GM10248 (cell line): ENCODE measurements around the gene WNT6.
A peak's percentile ranks its signal among the peaks of the same experiment; 100 is the strongest.

Experiments
- CTCF ChIA-PET: fragments of 300-600 bp; sonication (Branson Sonifier 250); formaldehyde crosslinking; extraction: SDS; loops from one replicate; lab custom pipeline; 2021; ENCODE audit warnings: antibody characterized with exemption; lab: Yijun Ruan, JAX
- POLR2A ChIA-PET: fragments of 350-650 bp; sonication (Branson Sonifier 250); formaldehyde crosslinking; extraction: SDS; loops from one replicate; lab custom pipeline; 2020; ENCODE audit warnings: antibody characterized with exemption; lab: Yijun Ruan, JAX
- DNase-seq: peaks from one replicate; pipeline ENCODE4 v3.0.0; 2012; ENCODE audit errors: extremely low spot score
- TF ChIP-seq, protein P1 (sequence below): IDR thresholded peaks from 2 replicates; pipeline ENCODE4 v1.5.1; 2012; ENCODE audit warnings: mild to moderate bottlenecking, low read depth; ENCODE audit errors: extremely low read depth, missing control alignments, control extremely low read depth

The WNT6 gene

GRCh38 chr2:218877891-218878290 is 18.3 kb downstream of the WNT6 start:
- ChIA-PET POLR2A (no interaction called here), CTCF (interaction anchor here (1.2 to 23.0 kb wide), 10 partner anchors 9 to 663 kb away, joined by 3 to 916 read pairs (median 8); partner anchors contain the start of gene CDK5R2)
- TF ChIP-seq, protein P1, sequence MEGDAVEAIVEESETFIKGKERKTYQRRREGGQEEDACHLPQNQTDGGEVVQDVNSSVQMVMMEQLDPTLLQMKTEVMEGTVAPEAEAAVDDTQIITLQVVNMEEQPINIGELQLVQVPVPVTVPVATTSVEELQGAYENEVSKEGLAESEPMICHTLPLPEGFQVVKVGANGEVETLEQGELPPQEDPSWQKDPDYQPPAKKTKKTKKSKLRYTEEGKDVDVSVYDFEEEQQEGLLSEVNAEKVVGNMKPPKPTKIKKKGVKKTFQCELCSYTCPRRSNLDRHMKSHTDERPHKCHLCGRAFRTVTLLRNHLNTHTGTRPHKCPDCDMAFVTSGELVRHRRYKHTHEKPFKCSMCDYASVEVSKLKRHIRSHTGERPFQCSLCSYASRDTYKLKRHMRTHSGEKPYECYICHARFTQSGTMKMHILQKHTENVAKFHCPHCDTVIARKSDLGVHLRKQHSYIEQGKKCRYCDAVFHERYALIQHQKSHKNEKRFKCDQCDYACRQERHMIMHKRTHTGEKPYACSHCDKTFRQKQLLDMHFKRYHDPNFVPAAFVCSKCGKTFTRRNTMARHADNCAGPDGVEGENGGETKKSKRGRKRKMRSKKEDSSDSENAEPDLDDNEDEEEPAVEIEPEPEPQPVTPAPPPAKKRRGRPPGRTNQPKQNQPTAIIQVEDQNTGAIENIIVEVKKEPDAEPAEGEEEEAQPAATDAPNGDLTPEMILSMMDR = no peak
- DNase-seq = no peak

DNA sequence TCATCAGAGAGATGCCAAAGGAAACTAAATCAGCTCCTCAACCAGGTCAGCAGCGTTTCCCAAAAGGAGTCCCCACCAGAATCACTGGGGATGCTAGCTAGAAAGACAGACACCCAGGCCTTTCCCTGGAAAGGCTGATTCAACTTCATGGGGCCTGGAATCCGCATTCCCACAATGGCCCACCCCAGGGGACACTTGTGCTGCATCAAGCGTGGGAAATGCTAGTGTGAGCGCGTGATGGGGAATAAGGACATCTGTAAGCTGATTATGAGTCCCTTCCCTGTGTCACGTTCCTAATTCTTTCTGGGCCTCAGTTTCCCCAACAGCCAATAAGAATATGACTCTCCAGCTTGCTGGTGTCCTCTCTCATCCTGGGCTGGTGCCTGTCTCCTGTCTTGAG is 18.9 kb downstream of the WNT6 start:
- TF ChIP-seq, protein P1 = no peak
- DNase-seq = no peak
- POLR2A ChIA-PET = no interaction called here
- CTCF ChIA-PET = interaction anchor here (1.4 to 23.0 kb wide), 5 partner anchors 8 to 663 kb away, joined by 3 to 916 read pairs (median 10); no protein-coding TSS in a partner anchor

- ChIA-PET POLR2A (interaction anchor here (1.4 to 2.8 kb wide), 2 partner anchors 14 to 18 kb away, joined by 3 to 16 read pairs; no protein-coding TSS in a partner anchor), CTCF (interaction anchor here (1.0 to 23.0 kb wide), 8 partner anchors 7 to 662 kb away, joined by 3 to 916 read pairs (median 6); no protein-coding TSS in a partner anchor)
- TF ChIP-seq, protein P1 = no peak
- no peak for DNase-seq
Measured at GRCh38 chr2:218878926-218879761, 19.5 kb downstream of the WNT6 start.

- DNase-seq = no peak
- ChIA-PET POLR2A (interaction anchor here (1.4 to 2.8 kb wide), 2 partner anchors 13 to 17 kb away, joined by 3 to 16 read pairs; no protein-coding TSS in a partner anchor), CTCF (interaction anchor here (1.0 to 23.0 kb wide), 6 partner anchors 7 to 97 kb away, joined by 3 to 916 read pairs (median 6); no protein-coding TSS in a partner anchor)
- TF ChIP-seq, protein P1 = no peak
Measured at GRCh38 chr2:218879776-218880101, 20.1 kb downstream of the WNT6 start.

- TF ChIP-seq, protein P1 = no peak
Measured at GRCh38 chr2:218880102-218880858, 20.7 kb downstream of the WNT6 start, which contains the start of gene WNT10A. WNT10A (plus strand) TSS chr2:218880852; CDS start chr2:218880996, 144 bp downstream.

More at GRCh38 chr2:218880102-218880858, 20.7 kb downstream of the WNT6 start, which contains the start of gene WNT10A:
- POLR2A ChIA-PET = interaction anchor here (0.6 to 2.8 kb wide), 4 partner anchors 11 to 550 kb away, joined by 3 to 16 read pairs (median 6); no protein-coding TSS in a partner anchor
- CTCF ChIA-PET = interaction anchor here (1.0 to 23.0 kb wide), 9 partner anchors 6 to 484 kb away, joined by 3 to 916 read pairs (median 4); no protein-coding TSS in a partner anchor
- peak; percentile 92 for DNase-seq
